Activated CD8-positive, alpha-beta T cell treated with anti-CD3 and anti-CD28 coated beads, Interleukin-2, amount 10 ng/mL, durations not matched to agents 7 days and 5 days (primary cell): Measurements from ENCODE around the gene SLC35D2. TPM values are rescaled to one million over a fixed set of nuclear protein-coding genes. Genes with fewer than 3 reads are reported as not detected.

Experiments used
- ATAC-seq: fragments of 150-1000 bp; cut with Tn5 transposase; one replicate; pipeline ENCODE4 v1.10.0; 2021; ENCODE audit warnings: moderate library complexity
- CTCF ChIA-PET: fragments of 350-600 bp; sonication (Branson Sonifier 250); formaldehyde crosslinking; loops from one replicate; lab custom pipeline; 2021; ENCODE audit warnings: antibody characterized with exemption; lab: Charles Lee
- POLR2A ChIA-PET: fragments of 350-600 bp; sonication (Branson Sonifier 250); formaldehyde crosslinking; loops from one replicate; lab custom pipeline; 2021; ENCODE audit warnings: antibody characterized with exemption; lab: Charles Lee
- DNase-seq: peaks from one replicate; pipeline ENCODE4 v3.0.0-alpha.2; 2020
- H3K27ac Mint-ChIP-seq: one replicate; pipeline ENCODE4 v1.8.0; 2021; ENCODE audit warnings: mild to moderate bottlenecking, mixed read lengths
- H3K27me3 Mint-ChIP-seq: one replicate; pipeline ENCODE4 v1.8.0; 2021; ENCODE audit warnings: low read depth, mixed read lengths
- H3K36me3 Mint-ChIP-seq: one replicate; pipeline ENCODE4 v1.8.0; 2021; ENCODE audit warnings: low read depth, mixed read lengths
- H3K4me1 Mint-ChIP-seq: one replicate; pipeline ENCODE4 v1.8.0; 2021; ENCODE audit warnings: low read depth, mixed read lengths
- H3K4me3 Mint-ChIP-seq: one replicate; pipeline ENCODE4 v1.8.0; 2021; ENCODE audit warnings: mild to moderate bottlenecking, mixed read lengths
- H3K9me3 Mint-ChIP-seq: one replicate; pipeline ENCODE4 v1.8.0; 2022; ENCODE audit warnings: mixed read lengths; ENCODE audit not compliant: insufficient read depth
- total RNA-seq, 2 experiments: library from RNA; stranded (reverse); gene quantifications; one replicate each; pipeline ENCODE4 v1.2.3, GENCODE V29; 2021

SLC35D2 gene
- total RNA-seq, 2 experiments from 2014 or later = 4.2 to 4.3 TPM

- POLR2A ChIA-PET = interaction anchor here (0.6 kb wide), 1 partner anchor 430 kb away, joined by 3 read pairs; no protein-coding TSS in a partner anchor
- CTCF ChIA-PET = interaction anchor here (1.2 kb wide), 1 partner anchor 61 kb away, joined by 3 read pairs; no protein-coding TSS in a partner anchor
- no peaks in the 10 kb centered on the region for H3K36me3 Mint-ChIP-seq
These were observed 89.9 kb downstream of the SLC35D2 start for GRCh38 chr9:96293498-96294158.

GRCh38 chr9:96289392-96289791, 94.1 kb downstream of the SLC35D2 start:
- ATAC-seq (no peak), DNase-seq (no peak)
- Mint-ChIP-seq H3K9me3 (no peaks in the 10 kb centered on the region), H3K4me3 (no peak overlapping the region), H3K27ac (no peak overlapping the region), H3K36me3 (no peaks in the 10 kb centered on the region), H3K27me3 (peaks cover 1% of the 10 kb centered on the region), H3K4me1 (no peaks in the 10 kb centered on the region)
- POLR2A ChIA-PET = no interaction called here
- CTCF ChIA-PET = no interaction called here

More at GRCh38 chr9:96293498-96294158, 89.9 kb downstream of the SLC35D2 start:
- no peaks in the 10 kb centered on the region for H3K9me3 Mint-ChIP-seq
- H3K4me3 Mint-ChIP-seq = no peak overlapping the region
- H3K27ac Mint-ChIP-seq = no peak overlapping the region
- ATAC-seq = no peak
- peaks cover 1% of the 10 kb centered on the region for H3K27me3 Mint-ChIP-seq
- H3K4me1 Mint-ChIP-seq = no peaks in the 10 kb centered on the region
- no peak for DNase-seq

- no peak for DNase-seq
These were observed 101.9 kb downstream of the SLC35D2 start for GRCh38 chr9:96281641-96282040.

DNA sequence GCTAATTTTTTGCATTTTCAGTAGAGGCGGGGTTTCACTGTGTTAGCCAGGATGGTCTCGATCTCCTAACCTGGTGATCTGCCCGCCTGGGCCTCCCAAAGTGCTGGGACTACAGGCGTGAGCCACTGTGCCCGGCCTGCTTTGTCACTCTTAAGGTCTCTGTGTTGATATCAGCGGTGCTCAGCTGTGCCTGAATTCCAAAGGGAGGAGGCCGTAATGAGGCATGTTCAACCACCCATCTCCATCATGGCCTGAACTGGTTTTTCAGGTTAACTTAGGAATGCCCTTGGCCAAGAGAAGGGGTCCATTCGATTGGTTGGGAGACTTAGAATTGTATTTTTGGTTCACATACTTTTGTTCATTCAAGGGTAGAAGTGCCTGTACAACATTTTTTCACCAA, 103.6 kb downstream of the SLC35D2 start:
- peaks cover 7% of the 10 kb centered on the region for H3K9me3 Mint-ChIP-seq
- ChIA-PET CTCF (no interaction called here), POLR2A (no interaction called here)
- no peak overlapping the region for H3K27ac Mint-ChIP-seq
- H3K4me3 Mint-ChIP-seq = no peak overlapping the region
- H3K27me3 Mint-ChIP-seq = peaks cover 4% of the 10 kb centered on the region
- no peaks in the 10 kb centered on the region for H3K36me3 Mint-ChIP-seq
- no peak for ATAC-seq
- no peaks in the 10 kb centered on the region for H3K4me1 Mint-ChIP-seq
- no peak for DNase-seq

More at GRCh38 chr9:96281641-96282040, 101.9 kb downstream of the SLC35D2 start:
- CTCF ChIA-PET = no interaction called here
- Mint-ChIP-seq H3K36me3 (no peaks in the 10 kb centered on the region), H3K27me3 (peaks cover 4% of the 10 kb centered on the region), H3K4me1 (no peaks in the 10 kb centered on the region), H3K9me3 (no peaks in the 10 kb centered on the region), H3K27ac (no peak overlapping the region), H3K4me3 (no peak overlapping the region)
- ATAC-seq = no peak
- POLR2A ChIA-PET = no interaction called here

- DNase-seq (no peak), ATAC-seq (no peak)
- ChIA-PET CTCF (interaction anchor here (0.9 kb wide), 1 partner anchor 23 kb away, joined by 3 read pairs; no protein-coding TSS in a partner anchor), POLR2A (no interaction called here)
- H3K36me3 Mint-ChIP-seq = no peaks in the 10 kb centered on the region
- H3K4me1 Mint-ChIP-seq = no peaks in the 10 kb centered on the region
- peaks cover 10% of the 10 kb centered on the region for H3K27me3 Mint-ChIP-seq
- H3K9me3 Mint-ChIP-seq = peaks cover 15% of the 10 kb centered on the region
- no peak overlapping the region for H3K4me3 Mint-ChIP-seq
- no peak overlapping the region for H3K27ac Mint-ChIP-seq
These were observed 108.6 kb downstream of the SLC35D2 start for GRCh38 chr9:96274939-96275338.

Other genes with a start within 250 kb of the SLC35D2 start
- gene HSD17B3, start 81.5 kb downstream of the SLC35D2 start, total RNA-seq = not detected
- 10 to 100 TPM; 37.1 to 38.4 TPM for gene ZNF367, start 34.7 kb upstream of the SLC35D2 start, total RNA-seq
- gene HABP4, start 66.5 kb upstream of the SLC35D2 start, total RNA-seq = 1 to 10 TPM; 4.1 to 5.0 TPM
- gene CDC14B, start 236.1 kb upstream of the SLC35D2 start, total RNA-seq = under 1 TPM; 0.23 to 0.37 TPM